ENCODE data around the gene DNAH11. TPM values are rescaled to one million over a fixed set of nuclear protein-coding genes. Genes with fewer than 3 reads are reported as not detected.

DNAH11 gene
- total and polyA plus RNA-seq, 2 of the 13 experiments (the other 11 are each of a cell fraction or from before 2014, with no cell fraction given) = not detected

GRCh38 chr7:21886396-21886795, 343.6 kb downstream of the DNAH11 start:
- no peaks in the 10 kb centered on the region for H4K20me1 ChIP-seq (ENCODE audit: insufficient read depth, low read length)
- ATAC-seq = no peak
- H3K4me2 ChIP-seq (ENCODE audit: low read depth, low read length) = no peak overlapping the region
- H2AFZ ChIP-seq (ENCODE audit: low read length) = no peak overlapping the region
- H3K9me3 ChIP-seq (ENCODE audit: low read length) = no peaks in the 10 kb centered on the region
- in situ Hi-C loops (cut with HindIII; ENCODE audit: extremely low pct_ligation_motif_present, low pct_unique_long_range_greater_than_20kb) = no loop called here
- CTCF ChIA-PET (ENCODE audit: low intra/inter-chr PET ratio, low total read pairs) = no interaction called here
- H3K27ac ChIP-seq (ENCODE audit: extremely low read length, insufficient read depth, low read length) = no peak overlapping the region
- intact Hi-C loops (cut with micrococcal nuclease; ENCODE audit: unreplicated experiment) = no loop called here
- 58% methylated on average over 4 of the region's 4 CpGs for WGBS (ENCODE audit: low lambda C conversion rate)
- no peak for FAIRE-seq
- H3K9ac ChIP-seq (ENCODE audit: insufficient read depth, low read depth, low read length) = no peak overlapping the region
- POLR2A ChIA-PET = no interaction called here
- no peaks in the 10 kb centered on the region for H3K79me2 ChIP-seq (ENCODE audit: insufficient read depth, low read length)
- H3K4me1 ChIP-seq (ENCODE audit: insufficient read depth, low read length) = no peaks in the 10 kb centered on the region
- TF ChIP-seq TAF1 (CRISPR knock-in tag; IDR thresholded peaks at IDR 0.05) (no peak), SUZ12 (IDR thresholded peaks at IDR 0.05; ENCODE audit: low read depth, low read length) (no peak), ZHX2 (IDR thresholded peaks at IDR 0.05; ENCODE audit: low read depth) (no peak), ZHX2 (CRISPR knock-in tag; IDR thresholded peaks at IDR 0.05; ENCODE audit: borderline replicate concordance) (no peak), NAIF1 (CRISPR knock-in tag; IDR thresholded peaks at IDR 0.05; ENCODE audit: borderline replicate concordance) (no peak), SRSF9 (IDR thresholded peaks at IDR 0.05; ENCODE audit: borderline replicate concordance, insufficient read depth, low read depth, low read length, poor library complexity, severe bottlenecking) (no peak), ZBTB21 (CRISPR knock-in tag; IDR thresholded peaks at IDR 0.05) (no peak), HIVEP1 (CRISPR knock-in tag; IDR thresholded peaks at IDR 0.05) (no peak), KDM5A (IDR thresholded peaks at IDR 0.05; ENCODE audit: borderline replicate concordance, low read length) (no peak), ZBED4 (CRISPR knock-in tag; IDR thresholded peaks at IDR 0.05; ENCODE audit: borderline replicate concordance) (no peak)
- H3K36me3 ChIP-seq (replicated peaks in 1 of 2; ENCODE audit: control insufficient read depth in 1 of 2, insufficient read depth in 2 of 2, low read length in 2 of 2) = no peaks in the 10 kb centered on the region
- H3K27me3 ChIP-seq (ENCODE audit: control insufficient read depth in 1 of 2, insufficient read depth in 2 of 2, low read length in 2 of 2) = 0 out of 5 replicates have a peak, but pooled peaks cover 0 to 3% of the 10 kb centered on the region in 2 experiments
- DNase-seq (ENCODE audit: low spot score) = no peak
- no peak overlapping the region for H3K4me3 ChIP-seq (replicated peaks in 1 of 3; ENCODE audit: insufficient read depth in 1 of 3, low read depth in 2 of 3, low read length in 3 of 3)
- BruUV-seq (replicated peaks) = no TSS peak

Measured in HepG2 (cell line).